ENCODE data around the gene ADCY5. TPM values are rescaled to one million over a fixed set of nuclear protein-coding genes. Genes with fewer than 3 reads are reported as not detected.
A peak's percentile ranks its signal among the peaks of the same experiment; 100 is the strongest.

The ADCY5 gene
- polyA plus RNA-seq, 2 of the 4 experiments (the other 2 are of a cell fraction), result 0.57 to 0.68 TPM

DNA sequence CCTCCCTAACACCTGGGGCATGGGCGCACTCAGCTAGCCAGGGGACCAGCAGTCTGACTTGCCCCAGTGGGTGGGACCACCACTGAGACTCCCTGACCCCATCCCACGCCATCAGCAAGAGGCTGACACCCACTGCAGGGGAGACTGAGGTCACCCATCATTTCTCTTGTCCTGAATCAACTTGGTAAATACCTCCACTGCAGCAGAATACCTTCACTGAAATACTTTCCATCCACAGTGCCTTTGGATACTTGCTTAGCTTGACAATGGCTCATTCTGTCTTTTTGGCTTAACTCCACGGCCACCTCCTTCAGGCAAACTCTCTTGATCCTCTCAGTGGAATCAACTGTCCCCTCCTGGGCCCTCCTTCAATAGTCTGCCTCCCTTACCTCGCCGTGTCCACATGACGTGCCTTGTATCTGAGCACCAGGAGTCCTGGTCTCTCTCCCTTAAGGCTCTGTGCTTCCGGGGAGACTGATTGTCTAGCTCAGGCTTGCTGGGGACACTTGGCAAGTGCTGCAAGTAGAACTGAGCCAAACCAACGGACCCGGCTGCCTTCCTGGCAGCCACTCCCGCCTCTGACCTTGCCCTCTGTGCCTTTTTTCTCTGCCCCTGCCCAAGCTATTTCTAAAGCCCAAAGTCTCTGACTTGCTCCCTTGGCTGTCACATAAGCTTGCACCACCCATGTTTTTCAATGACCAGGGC lies 119.1 kb downstream of the ADCY5 start (continued):
- no peak for TF ChIP-seq KDM1A (IDR thresholded peaks at IDR 0.05; ENCODE audit: low read depth)
- TF ChIP-seq CBX2 (IDR thresholded peaks at IDR 0.05; ENCODE audit: borderline replicate concordance, low read depth), result no peak

DNA sequence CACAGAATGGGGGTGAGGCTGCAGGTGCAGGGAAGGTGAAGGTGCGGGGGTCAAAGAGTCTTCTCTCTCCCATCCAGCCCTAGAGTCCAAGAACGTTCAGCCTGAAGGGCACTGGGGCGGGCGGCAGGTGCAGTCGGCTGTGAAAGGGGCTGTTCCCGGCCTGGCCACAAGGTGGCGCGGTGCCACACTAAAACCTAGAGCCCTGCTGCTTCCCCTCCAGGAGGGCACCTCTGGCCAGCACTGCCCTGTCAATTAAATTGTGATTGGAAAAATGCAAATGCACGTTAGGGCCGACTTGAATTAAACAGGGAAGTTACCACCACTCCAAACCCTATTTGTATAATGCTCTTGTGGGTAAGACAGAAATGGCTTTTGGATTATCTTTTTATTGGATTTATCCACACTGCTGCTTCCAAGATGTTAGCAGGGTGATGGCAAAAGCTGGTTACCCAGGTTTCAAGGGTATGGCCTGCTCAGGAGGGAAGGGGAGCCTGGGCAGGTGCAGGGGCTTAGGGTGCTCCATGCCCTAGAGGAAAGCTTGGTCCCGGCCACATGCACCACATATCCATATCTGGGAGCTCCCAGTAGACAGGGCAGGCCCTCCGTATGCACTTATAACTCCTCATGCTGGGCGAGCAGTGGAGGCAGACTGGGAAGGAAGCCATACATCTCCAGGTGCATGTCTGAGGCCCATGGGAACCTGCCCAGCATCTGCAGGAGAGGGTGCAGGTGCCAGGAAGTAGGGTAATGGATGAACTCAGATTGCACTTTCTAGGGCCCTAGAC lies 119.8 kb downstream of the ADCY5 start:
- no peak for FAIRE-seq
- peak; percentile 89 to 97 for ATAC-seq

GRCh38 chr3:123327956-123328850 lies 120.7 kb downstream of the ADCY5 start:
- no peaks in the 10 kb centered on the region for H3K9me3 ChIP-seq
- H3K4me1 ChIP-seq, result no peaks in the 10 kb centered on the region
- FAIRE-seq (no peak), ATAC-seq (peak; percentile 11 to 42; a peak in 3 of 6 replicates), DNase-seq (ENCODE audit: low read depth in 1 of 2, low spot score in 1 of 2) (no peak)
- POLR2A ChIA-PET, result no interaction called here
- no peak for TF ChIP-seq ELK1 (IDR thresholded peaks at IDR 0.05; ENCODE audit: low read depth, low read length)
- H3K4me2 ChIP-seq, result no peak overlapping the region
- H3K27ac ChIP-seq, result no peak overlapping the region
- CTCF ChIA-PET, result interaction anchor here (0.6 to 12.1 kb wide), 24 partner anchors 8 to 232 kb away, joined by 3 to 189 read pairs (median 4); no protein-coding TSS in a partner anchor
- no peak overlapping the region for H3K4me3 ChIP-seq
- 64% methylated on average over 17 of the region's 25 CpGs for WGBS (ENCODE audit: missing lambda C conversion rate)

More for the DNA sequence above, 119.8 kb downstream of the ADCY5 start:
- Histone ChIP-seq H3K27ac (no peak overlapping the region), H3K4me2 (no peak overlapping the region), H3K9me3 (no peaks in the 10 kb centered on the region), H3K4me3 (no peak overlapping the region), H3K4me1 (no peaks in the 10 kb centered on the region)
- CTCF ChIA-PET, result interaction anchor here (0.6 to 12.1 kb wide), 41 partner anchors 8 to 344 kb away, joined by 3 to 189 read pairs (median 4); no protein-coding TSS in a partner anchor
- POLR2A ChIA-PET, result no interaction called here
- peak; percentile 53 to 74 for DNase-seq (ENCODE audit: low read depth in 1 of 2, low spot score in 1 of 2)
- TF ChIP-seq HEYL (CRISPR knock-in tag; IDR thresholded peaks at IDR 0.05) (no peak), ZNF302 (CRISPR knock-in tag; IDR thresholded peaks at IDR 0.05) (no peak), RAD21 (conservative IDR thresholded peaks at IDR 0.05 in 1 of 2, IDR thresholded peaks at IDR 0.05 in 1 of 2) (peak; percentile 85 to 89), RFX5 (IDR thresholded peaks at IDR 0.05) (no peak), SMC3 (IDR thresholded peaks at IDR 0.05) (peak; percentile 95), CTCF (IDR thresholded peaks at IDR 0.05) (peak; percentile 83), MAZ (IDR thresholded peaks at IDR 0.05; ENCODE audit: borderline replicate concordance, low read depth, low read length) (no peak)
- TF ChIP-seq, protein P1, sequence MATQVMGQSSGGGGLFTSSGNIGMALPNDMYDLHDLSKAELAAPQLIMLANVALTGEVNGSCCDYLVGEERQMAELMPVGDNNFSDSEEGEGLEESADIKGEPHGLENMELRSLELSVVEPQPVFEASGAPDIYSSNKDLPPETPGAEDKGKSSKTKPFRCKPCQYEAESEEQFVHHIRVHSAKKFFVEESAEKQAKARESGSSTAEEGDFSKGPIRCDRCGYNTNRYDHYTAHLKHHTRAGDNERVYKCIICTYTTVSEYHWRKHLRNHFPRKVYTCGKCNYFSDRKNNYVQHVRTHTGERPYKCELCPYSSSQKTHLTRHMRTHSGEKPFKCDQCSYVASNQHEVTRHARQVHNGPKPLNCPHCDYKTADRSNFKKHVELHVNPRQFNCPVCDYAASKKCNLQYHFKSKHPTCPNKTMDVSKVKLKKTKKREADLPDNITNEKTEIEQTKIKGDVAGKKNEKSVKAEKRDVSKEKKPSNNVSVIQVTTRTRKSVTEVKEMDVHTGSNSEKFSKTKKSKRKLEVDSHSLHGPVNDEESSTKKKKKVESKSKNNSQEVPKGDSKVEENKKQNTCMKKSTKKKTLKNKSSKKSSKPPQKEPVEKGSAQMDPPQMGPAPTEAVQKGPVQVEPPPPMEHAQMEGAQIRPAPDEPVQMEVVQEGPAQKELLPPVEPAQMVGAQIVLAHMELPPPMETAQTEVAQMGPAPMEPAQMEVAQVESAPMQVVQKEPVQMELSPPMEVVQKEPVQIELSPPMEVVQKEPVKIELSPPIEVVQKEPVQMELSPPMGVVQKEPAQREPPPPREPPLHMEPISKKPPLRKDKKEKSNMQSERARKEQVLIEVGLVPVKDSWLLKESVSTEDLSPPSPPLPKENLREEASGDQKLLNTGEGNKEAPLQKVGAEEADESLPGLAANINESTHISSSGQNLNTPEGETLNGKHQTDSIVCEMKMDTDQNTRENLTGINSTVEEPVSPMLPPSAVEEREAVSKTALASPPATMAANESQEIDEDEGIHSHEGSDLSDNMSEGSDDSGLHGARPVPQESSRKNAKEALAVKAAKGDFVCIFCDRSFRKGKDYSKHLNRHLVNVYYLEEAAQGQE (IDR thresholded peaks at IDR 0.05), result no peak
- 10% methylated on average over 6 of the region's 13 CpGs for WGBS (ENCODE audit: missing lambda C conversion rate)

Data from A549 (cell line).